NT2/D1 (cell line): ENCODE results near the gene GAS2L1.

Experiments
- SUZ12 ChIP-seq: IDR thresholded peaks from 2 replicates; pipeline ENCODE4 v1.6.1; 2011; ENCODE audit not compliant: insufficient read length, insufficient read depth; ENCODE audit errors: extremely low read depth
- YY1 ChIP-seq: IDR thresholded peaks from 2 replicates; pipeline ENCODE4 v1.6.1; 2011; ENCODE audit not compliant: insufficient read length, insufficient read depth
- ZNF274 ChIP-seq: IDR thresholded peaks from 2 replicates; pipeline ENCODE4 v1.6.1; 2011; ENCODE audit warnings: mild to moderate bottlenecking, low read depth, low read length

DNA sequence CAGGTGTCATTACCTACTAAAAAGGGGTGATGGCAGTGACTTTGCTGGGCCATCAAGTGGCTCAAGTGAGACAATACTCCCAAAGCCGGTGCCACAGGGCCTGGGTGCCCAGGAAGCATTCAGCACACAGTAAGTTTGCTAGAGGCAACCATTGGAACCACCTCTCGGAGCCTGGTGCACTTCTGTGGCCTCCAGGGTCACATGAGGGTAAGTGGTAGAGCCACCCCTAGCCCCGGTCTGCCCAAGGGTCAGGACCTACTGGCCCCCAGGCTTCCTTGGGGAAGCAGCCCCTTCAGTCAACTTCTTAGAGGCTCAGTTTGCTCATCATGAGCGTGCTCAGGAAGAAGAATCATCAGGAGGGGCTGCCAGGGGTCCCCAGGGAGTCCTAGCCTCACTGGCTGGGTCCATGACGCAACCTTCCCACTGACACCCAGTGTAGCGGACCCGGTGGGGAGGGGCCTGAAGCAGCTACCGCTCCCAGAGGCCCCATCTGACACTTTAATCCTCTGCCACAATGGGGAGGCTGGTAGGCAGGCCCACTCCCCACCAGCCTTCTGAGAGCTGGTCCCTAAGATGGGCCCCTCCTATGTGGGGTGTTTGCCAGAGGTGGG is 26.5 kb downstream of the GAS2L1 start:
- TF ChIP-seq ZNF274 (no peak), YY1 (no peak), SUZ12 (no peak)
